OCI-M2 (cell line): Measurements from ENCODE around the gene OR13C8.
"Not testable (repeated sequence)": the region's sequence is repeated elsewhere in the genome, so short reads cannot be mapped to it uniquely, and the experiment has no call there.

Experiments used
- DNase-seq: peaks from one replicate; lab custom pipeline; 2025; ENCODE audit not compliant: unreplicated experiment; lab: John Stamatoyannopoulos, UW

OR13C8 gene, protein sequence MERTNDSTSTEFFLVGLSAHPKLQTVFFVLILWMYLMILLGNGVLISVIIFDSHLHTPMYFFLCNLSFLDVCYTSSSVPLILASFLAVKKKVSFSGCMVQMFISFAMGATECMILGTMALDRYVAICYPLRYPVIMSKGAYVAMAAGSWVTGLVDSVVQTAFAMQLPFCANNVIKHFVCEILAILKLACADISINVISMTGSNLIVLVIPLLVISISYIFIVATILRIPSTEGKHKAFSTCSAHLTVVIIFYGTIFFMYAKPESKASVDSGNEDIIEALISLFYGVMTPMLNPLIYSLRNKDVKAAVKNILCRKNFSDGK

DNA sequence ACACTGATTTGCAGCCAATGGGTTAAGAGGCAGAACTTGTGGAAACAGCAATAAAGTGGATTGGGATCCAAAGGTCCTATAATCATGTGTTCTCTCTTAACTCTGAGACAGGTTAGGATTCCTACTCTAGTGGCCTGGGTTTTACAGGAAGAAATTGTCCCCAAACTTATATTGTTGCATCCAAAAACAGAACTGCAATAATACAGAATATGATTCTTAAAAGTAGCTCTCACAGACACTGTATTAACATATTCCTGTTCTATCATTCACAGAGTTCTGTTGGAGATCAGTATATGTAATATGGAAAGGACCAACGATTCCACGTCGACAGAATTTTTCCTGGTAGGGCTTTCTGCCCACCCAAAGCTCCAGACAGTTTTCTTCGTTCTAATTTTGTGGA lies at the start of gene OR13C8:
TSS of gene OR13C8 (plus strand) at position 301 of the 400 bp plus-strand sequence. CDS start at position 301, 0 bp downstream.
- DNase-seq, result no peak

DNA sequence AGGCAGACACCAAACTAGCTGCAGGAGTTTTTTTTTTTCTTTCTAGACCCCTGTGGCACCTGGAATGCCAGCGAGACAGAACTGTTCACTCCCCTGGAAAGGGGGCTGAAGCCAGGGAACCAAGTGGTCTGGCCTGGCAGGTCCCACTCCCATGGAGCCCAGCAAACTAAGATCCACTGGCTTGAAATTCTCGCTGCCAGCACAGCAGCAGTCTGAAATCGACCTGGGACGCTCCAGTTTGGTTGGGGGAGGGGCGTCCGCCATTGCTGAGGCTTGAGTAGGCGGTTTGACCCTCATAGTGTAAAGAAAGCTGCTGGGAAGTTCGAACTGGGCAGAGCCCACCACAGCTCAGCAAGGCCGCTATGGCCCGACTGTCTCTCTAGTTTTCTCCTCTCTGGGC lies 48.7 kb upstream of the OR13C8 start:
- DNase-seq, result not testable (repeated sequence)

DNA sequence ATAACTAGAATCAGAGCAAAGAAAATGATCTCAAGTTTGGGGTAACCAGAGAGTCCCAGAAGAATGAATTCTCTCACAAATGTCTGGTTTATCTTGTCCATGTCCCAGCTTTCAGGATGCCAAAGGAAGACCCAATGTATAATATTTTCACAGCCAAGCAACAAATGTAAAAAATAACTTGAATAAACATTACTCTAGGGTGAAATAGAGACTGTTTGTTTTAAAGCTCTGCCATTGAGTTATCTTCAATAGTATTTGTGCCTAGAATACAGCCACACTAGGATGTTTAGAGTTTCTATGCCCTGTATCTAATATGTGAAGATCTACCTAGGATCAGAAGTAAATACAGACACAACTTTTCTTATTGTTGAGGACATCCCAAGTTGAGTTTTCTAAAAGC lies 41.9 kb upstream of the OR13C8 start, which contains the start of gene OR13C4:
TSS of gene OR13C4 (minus strand) at position 101 of the 400 bp plus-strand sequence. CDS start at position 101, 0 bp downstream.
- no peak for DNase-seq

DNA sequence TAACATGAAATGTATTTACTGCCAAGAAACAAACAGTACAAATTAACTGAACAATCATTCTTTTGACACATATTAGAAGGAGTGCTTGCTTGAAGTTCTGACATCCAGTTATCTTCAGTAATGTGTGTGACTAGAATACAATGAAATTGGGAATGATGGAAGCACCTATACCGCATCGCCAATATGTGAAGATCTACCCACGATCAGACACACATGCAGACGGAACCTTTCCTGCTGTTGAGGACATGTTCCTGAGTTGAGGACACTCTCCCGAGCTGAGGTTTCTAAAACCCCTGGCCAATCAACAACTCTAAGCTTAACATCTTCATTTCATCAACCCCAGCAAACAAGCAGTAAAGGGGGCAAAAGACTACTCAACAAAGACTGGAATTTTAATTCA lies 32.2 kb upstream of the OR13C8 start, which contains the start of gene OR13C3:
TSS of gene OR13C3 (minus strand) at position 101 of the 400 bp plus-strand sequence. CDS start 133 bp downstream, outside the sequence.
- DNase-seq, result no peak

DNA sequence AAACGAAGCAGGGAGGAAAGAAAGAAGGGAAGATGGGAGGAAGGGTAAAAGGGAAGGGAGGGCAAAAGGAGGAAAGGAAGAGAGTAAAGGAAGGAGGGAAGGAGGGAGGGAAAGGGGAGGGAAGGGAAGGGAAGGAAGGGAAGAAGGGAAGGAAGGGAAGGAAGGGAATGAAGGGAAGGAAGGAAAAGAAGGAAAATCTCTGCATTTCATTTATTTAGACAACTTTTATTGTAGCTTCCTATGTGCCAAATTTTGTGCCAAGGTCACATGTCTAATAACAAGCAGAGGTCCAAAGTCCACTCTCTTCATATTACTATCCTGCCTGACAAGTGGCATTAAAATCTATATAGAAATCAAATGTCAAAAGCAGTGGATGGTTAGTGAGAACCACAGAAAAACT lies 29.7 kb upstream of the OR13C8 start:
- no peak for DNase-seq

DNA sequence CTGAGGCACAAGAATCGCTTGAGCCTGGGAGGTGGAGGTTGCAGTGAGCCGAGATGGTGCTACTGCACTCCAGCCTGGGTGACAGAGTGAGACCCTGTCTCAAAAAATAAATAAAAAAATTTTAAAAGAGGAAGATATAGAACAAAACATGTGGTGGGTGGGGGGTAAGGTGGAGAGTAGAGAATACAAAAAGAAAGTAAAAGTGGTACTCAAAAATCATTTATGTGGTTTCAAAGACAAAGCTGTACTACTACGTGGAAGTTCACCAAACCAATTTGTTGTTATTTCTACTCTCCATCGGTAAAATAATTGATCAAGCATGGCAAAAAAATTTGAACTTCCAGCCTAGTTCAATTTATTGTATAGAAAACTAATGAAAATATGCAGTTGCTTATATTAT lies 24.3 kb upstream of the OR13C8 start:
- DNase-seq, result no peak

DNA sequence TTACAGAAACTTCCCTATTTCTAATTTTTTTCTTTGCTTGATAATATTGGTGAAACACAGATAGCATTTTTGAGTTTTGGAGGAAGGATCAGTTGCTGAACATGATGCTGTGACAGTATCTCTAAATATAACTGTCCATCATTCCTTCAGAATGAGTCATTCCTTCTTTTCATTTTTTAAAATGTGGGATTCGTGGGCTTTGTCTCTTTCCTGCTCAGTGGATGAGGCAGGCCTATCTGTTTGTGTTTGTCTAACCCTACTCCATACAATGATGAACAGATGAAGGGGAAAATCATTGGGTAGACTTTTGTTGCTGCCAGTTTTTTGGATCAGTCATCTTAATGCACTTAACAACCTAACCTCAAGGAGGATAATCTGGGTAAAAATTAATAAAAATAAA lies 15.7 kb upstream of the OR13C8 start:
- no peak for DNase-seq

DNA sequence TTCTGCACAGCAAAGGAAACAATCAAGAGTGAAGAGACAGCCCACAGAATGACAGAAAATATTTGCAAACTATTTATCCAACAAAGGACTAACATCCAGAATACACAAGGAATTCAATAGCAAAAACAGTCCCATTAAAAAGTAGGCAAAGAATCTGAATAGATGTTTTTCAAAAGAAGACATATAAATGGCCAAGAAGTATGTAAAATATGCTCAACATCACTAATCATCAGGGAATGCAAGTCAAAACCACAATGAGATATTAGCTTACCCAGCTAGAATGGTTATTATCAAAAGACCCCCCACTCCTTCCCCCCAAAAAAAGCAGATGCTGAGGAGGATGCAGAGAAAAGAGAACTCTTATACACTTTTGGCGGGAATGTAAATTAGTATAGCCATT lies 13.4 kb upstream of the OR13C8 start:
- no peak for DNase-seq

DNA sequence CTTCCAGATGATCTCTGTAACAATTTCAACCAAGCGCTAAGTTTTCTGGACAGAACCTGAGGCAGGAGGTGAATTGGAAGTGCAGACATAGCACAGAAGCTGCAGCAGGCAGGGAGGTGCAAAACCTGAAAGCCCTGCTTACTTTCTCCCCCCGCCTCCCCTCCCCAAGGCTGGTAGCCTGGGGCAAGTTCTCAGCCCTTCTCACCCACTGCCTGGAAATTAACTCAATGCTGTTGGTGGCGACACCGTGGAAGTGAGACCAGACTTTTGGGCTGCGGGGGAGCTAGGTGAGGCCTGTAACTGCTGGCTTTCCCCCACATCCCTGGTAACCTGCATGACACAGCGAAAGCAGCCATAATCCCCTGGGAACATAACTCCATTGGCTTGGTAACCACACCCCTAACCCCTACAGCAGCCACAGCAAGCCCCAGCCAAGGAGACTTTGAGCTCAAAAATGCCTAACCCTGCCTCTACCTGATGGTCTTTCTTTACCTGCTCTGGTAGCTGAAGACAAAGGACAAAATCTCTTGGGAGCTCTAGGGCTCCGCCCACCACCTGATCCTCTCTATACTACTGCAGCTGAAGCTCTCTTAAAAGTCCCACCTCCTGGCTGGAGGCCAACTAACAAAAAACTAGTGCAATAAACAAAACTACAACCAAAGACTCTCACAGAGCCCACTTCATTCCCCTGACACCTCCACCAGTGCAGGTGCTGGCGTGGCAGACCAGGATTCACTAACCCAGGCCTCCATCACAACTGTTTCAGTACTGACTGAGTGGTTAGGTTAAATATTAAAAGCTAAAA lies 11.9 kb upstream of the OR13C8 start:
- DNase-seq, result no peak

DNA sequence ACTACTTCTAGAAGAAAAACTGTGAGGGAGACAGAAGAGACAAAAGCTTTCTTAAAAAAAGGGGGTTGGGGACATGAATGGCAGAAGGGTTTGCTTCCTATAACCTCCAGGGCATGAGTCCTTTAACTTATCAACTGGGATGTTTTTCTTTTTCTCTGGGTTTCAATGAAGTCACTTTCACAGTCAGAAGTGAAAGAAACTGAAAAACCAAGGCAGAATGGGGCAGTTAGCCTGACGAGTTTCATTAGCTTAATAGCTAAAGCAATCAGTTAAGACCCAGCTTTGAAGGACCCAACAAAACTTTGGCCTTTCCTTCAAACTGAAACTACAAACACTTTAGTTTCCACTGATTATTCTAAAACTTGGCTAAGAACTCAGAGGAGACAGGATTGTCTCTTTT lies 4.6 kb upstream of the OR13C8 start:
- DNase-seq, result no peak

DNA sequence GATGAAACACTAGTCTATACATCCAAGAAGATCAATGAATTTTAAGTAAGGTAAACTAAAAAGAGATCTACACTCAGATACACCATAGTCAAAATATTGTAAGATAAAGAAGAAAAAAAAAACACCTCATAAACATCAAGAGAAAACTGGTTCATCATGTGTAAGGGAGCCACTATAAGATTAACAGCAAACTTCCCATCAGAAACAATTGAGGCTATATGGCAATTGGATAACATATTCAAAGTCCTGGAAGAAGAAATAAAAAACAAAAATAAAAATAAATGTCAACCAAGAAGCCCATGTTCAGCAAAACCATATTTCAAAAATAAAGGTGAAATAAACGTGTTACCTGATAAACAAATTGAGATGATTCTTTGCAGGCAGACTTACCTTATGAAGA lies 3.6 kb downstream of the OR13C8 start:
- DNase-seq, result no peak

DNA sequence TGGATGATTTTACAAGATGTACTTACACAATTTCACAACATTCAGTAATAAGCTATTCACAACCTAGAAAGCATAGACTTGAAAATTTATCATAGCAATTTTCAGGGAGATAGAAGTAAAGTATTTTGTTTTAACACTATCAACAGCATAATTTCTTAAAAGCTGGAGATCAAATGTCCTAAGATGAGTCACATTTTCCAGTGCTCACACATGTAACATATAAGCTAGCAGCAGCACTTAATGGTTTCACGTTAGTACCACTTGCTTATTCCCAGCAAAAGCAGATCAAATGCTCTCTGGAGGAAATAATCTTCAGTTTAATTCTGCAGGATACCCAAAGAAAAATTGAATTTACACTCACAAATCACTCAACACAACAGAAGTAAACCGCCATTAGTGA lies 6.5 kb downstream of the OR13C8 start:
- DNase-seq, result no peak

DNA sequence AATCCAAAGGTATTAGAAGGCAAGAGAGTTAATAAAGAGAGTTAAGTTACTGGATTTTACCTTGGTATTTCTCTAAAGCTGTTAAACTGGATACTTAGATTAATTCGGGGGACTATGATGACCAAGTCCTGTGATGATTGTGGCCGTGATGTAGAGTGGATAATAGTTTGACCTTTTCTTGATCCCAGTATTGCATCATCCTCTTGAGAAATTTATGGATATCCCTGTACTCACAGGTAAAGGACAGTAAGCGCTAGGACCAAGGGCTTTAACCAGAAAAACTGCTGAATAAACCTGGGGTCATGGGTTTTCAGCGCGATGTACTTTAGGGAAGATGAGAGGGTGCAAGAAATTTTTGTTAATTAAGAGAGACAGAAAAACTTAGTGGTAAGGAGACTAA lies 8.3 kb downstream of the OR13C8 start:
- DNase-seq, result no peak

DNA sequence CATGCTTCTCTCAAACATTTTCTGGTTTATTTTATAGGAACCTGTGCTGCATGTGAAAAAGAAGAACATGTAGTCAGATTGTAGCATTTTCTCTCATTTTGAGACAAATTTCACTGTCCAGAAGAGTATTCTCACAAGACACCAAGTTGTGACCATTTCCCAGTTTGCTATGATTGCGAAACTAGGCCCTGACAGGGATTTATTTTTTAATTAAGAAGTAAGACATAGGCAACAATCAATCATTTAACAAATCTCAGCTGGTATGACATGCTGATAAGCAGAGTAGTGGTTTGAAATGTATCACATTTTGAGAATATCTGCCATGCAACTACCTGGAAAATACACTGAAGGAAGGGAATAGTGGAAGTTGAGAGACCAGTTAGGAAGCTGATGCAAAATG lies 11.6 kb downstream of the OR13C8 start:
- DNase-seq, result no peak

DNA sequence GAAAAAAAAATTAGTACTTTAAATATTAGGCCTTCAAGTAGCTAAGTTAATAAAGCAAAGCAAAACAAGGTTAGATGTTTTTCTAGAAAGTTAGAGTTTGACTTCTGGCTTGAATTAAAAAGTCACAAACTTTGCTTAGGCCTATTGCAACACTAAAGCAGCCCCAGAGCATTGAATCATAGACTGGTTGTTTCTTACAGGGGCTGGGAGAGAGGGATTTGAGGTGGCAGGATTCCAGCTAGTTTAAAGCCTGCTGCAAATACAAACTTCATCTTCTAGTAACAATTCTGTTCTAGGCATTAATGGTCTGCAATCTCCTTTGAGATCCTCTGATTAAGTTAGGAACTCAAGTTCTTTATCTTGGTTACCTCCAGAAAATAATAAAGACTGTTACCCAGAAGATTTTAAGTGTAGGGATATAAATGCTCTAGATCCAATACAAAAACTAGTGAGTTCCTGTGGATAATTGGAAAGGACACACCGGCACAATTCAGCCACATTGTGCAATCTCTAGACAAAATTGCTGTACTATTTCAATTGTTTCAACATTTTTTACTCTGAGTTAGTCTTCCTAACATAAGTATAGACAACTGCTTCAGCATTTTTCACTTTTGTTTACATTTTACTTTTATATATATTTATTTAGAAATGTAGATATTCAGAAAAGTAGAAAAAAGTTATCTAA lies 17.7 kb downstream of the OR13C8 start:
- no peak for DNase-seq

DNA sequence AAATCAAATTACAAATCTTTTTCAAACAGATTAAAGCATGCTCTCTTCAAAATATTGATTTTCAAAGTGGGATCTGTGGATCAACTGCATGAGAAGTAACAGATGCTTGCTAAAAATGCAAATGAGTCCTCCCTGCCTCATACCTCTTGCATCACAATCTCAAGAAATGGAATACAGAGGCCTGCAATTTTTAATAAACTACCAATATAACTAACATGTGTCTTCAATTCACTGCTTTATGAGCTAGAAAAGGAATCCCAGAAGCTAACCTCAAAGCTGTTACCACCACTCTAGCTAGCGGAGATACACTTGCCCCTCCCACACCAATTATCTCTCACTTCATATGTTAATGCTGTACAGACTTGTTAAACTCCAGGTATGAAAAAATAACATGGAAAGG lies 20.7 kb downstream of the OR13C8 start:
- DNase-seq, result no peak

DNA sequence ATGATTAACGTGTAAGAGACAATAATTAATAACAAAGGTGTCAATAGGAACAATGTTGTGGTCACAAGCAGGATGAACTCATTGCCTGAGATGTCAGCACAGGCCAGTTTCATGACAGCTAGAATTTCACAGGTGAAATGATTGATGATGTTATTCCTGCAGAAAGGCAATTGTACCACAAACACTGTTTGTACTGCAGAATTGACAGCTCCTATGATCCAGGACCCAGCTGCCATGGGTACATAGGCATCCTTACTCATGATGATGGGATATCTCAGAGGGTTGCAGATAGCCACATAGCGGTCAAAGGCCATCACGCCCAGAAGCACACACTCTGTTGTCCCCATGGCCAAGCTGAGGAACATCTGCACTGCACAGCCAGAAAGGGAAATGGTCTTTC lies 29.8 kb downstream of the OR13C8 start:
- DNase-seq, result not testable (repeated sequence)

DNA sequence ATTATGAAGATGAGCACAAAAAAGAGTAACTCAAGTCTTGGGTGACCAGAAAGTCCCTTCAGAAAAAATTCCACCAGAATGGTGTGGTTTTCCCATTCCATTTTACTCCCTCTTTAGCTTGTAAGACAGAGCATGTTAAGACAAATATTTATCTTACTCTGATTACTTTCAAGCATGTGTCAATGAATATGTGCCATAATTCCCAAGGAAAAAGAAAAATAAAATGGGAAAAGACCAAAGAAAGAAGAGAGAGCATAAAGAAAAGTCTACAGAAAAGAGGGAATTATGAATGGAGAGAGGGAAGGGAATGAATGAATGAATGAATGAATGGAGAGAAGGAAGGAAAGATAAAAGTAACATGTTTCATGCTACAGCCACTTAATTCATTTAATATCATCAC lies 30.3 kb downstream of the OR13C8 start, which contains the start of gene OR13C5:
TSS of gene OR13C5 (minus strand) at position 101 of the 400 bp plus-strand sequence. CDS start at position 101, 0 bp downstream.
- DNase-seq, result not testable (repeated sequence)

DNA sequence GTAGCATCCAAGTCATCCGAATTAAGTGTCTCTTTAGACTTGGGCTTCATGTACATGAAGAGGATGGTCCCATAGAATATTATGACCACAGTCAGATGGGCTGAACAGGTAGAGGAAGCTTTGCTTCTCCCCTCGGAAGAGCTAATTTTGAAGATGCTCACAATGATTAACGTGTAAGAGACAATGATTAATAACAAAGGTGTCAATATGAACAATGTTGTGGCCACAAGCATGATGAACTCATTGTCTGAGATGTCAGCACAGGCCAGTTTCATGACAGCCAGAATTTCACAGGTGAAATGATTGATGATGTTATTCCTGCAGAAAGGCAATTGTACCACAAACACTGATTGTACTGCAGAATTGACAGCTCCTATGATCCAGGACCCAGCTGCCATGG lies 35.8 kb downstream of the OR13C8 start:
- no peak for DNase-seq

DNA sequence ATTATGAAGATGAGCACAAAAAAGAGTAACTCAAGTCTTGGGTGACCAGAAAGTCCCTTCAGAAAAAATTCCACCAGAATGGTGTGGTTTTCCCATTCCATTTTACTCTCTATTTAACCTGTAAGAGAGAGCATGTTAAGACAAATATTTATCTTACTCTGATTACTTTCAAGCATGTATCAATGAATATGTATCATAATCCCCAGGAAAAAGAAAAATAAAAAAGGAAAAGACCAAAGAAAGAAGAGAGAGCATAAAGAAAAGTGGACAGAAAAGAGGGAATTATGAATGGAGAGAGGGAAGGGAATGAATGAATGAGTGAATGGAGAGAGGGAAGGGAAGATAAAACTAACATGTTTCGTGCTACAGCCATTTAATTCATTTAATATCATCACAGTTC lies 36.6 kb downstream of the OR13C8 start, which contains the start of gene OR13C2:
TSS of gene OR13C2 (minus strand) at position 101 of the 400 bp plus-strand sequence. CDS start at position 101, 0 bp downstream.
- not testable (repeated sequence) for DNase-seq

DNA sequence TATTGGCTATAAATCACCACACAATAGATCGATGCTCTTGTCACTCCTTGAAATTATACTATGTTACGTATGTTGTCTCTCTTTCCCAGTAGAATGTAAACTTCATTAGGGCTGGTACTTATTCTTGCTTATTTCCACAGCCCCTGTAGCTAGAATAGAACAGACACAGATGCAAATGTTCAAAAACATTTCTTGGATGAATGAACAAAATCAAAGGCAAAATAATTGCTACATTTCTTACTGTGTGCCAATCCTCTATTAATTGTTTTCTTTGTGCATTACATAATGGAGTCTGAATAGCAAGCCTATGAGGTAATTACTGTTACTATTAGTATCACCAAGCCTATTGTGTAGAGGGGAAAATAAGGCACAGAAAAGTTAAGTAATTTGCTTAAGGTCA lies 37.2 kb downstream of the OR13C8 start:
- no peak for DNase-seq
